Urinary bladder (tissue), 4 donors: ENCODE results near the gene ADA. TPM values are rescaled to one million over a fixed set of nuclear protein-coding genes. Genes with fewer than 3 reads are reported as not detected.

Source experiments
- DNase-seq: peaks from one replicate; pipeline ENCODE4 v3.0.0-alpha.2; 2015; ENCODE audit errors: extremely low spot score
- H3K27ac ChIP-seq: one replicate; pipeline ENCODE4 v1.5.1; 2013; ENCODE audit warnings: low read depth, mild to moderate bottlenecking, moderate library complexity
- H3K36me3 ChIP-seq: one replicate; pipeline ENCODE4 v1.6.1; 2013; ENCODE audit warnings: mild to moderate bottlenecking, moderate library complexity; ENCODE audit not compliant: insufficient read depth
- H3K4me1 ChIP-seq: one replicate; pipeline ENCODE4 v1.6.1; 2013; ENCODE audit warnings: mild to moderate bottlenecking, moderate library complexity; ENCODE audit not compliant: insufficient read depth
- H3K4me3 ChIP-seq: one replicate; pipeline ENCODE4 v1.5.1; 2013; ENCODE audit warnings: low read depth, low read length
- WGBS: extraction: QIAGEN DNeasy Blood & Tissue Kit; methylation state at CpG from one replicate; pipeline ENCODE4 v1.1.7; 2013; 5-methylcytosine and 5-hydroxymethylcytosine counted together
- polyA plus RNA-seq: library from polyadenylated mRNA; stranded (reverse); fragments of 200-250 nt; gene quantifications from one replicate; pipeline ENCODE4 v1.2.3, GENCODE V29; 2013
- total RNA-seq: library from RNA; depleted of rRNA; stranded (reverse); fragments of >200 nt; gene quantifications from one replicate; pipeline ENCODE4 v1.2.3, GENCODE V29; 2014
- donor health status: healthy with polysubstance abuse.
- donor health status: healthy.

ADA gene
- total and polyA plus RNA-seq, 2 donors, result 2.2 to 6.5 TPM

DNA sequence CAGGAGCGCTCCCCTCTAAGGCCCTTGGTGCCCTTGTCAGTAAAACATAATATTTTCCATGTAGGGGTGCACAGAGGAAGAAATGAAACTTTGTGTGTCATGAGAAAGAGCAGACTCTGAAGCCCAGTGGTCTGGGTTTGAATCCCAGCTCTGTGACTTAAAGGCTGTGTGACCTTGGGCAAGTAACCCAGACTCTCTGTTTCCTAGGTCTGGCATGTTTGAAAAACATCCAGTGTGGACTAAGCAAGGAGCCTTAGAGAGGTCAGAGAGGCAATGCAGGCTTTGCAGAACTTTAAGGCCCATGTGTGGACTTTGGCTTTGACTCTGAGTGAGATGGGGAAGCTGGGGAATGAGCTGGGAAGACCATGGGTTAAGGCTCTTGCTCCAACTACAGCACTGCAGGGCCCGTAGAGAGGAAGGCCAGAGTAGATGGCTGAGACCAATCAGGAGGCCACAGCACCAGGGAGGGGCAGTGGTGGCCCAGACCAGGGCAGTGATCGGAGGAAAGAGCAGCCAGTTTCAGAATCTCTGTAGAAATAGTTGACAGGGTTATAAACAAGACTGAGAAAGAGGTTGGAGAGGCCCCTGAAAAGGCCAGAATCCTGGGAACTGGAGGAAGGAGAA is 18.2 kb downstream of the ADA start:
- DNase-seq, result no peak
- 64% methylated on average over 3 of the region's 3 CpGs for WGBS
- H3K36me3 ChIP-seq, result no peaks in the 10 kb centered on the region
- H3K27ac ChIP-seq, result no peak overlapping the region
- no peak overlapping the region for H3K4me3 ChIP-seq
- H3K4me1 ChIP-seq, result no peaks in the 10 kb centered on the region

DNA sequence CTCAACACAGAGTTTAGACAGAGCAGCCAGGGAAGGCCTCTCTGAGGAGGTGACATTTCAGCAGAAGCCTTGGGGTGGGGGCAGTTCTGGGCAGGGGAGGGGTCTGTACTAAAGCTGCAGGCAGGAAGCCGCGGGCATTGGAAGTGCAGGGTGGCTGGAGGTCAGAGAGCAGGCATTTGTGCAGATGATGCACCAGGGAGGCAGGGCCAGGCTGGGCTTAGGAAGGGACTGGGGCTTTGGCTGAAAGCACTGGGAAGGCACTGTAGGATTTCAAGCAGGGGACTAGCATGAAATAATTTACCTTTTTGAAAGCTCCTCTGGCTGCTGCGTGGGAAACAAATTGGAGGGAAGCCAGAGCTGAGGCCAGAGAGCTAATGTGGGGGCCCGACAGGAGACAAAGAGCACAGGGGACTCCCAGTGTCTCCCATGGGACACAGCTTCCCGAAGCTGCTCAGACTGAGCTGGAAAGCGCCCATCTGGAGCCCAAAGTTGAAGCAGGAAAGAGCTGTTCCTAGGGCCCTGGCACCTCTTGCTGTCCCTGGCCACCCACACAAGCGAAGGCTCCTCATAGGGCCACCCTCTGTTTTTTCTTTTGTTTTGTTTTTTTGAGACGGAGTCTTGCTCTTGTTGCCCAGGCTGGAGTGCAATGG is 19.3 kb downstream of the ADA start:
- H3K36me3 ChIP-seq, result no peaks in the 10 kb centered on the region
- no peak overlapping the region for H3K4me3 ChIP-seq
- no peak for DNase-seq
- WGBS, result 48% methylated on average over 8 of the region's 8 CpGs
- no peaks in the 10 kb centered on the region for H3K4me1 ChIP-seq
- H3K27ac ChIP-seq, result no peak overlapping the region

DNA sequence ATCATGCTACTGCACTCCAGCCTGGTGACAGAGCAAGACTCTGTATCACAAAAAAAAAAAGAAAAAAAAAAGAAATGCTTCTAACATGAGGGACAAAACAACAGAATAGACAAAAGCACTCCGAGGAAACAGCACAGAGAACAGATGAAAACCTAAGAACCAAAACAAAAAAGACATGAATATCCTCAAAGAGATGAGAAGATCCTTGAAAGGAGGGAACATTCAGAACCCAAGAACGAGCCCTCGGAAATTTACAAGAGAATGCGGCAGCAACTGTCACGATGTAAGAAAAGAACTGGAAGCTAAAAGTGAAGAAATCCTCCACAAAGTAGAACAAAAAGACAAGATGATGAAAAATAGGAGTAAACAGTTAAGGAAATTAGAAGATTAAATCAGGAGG is 21.2 kb downstream of the ADA start:
- H3K4me3 ChIP-seq, result no peak overlapping the region
- DNase-seq, result no peak
- H3K27ac ChIP-seq, result no peak overlapping the region
- WGBS, result 96% methylated on average over 5 of the region's 5 CpGs
- H3K36me3 ChIP-seq, result no peaks in the 10 kb centered on the region
- H3K4me1 ChIP-seq, result no peaks in the 10 kb centered on the region

DNA sequence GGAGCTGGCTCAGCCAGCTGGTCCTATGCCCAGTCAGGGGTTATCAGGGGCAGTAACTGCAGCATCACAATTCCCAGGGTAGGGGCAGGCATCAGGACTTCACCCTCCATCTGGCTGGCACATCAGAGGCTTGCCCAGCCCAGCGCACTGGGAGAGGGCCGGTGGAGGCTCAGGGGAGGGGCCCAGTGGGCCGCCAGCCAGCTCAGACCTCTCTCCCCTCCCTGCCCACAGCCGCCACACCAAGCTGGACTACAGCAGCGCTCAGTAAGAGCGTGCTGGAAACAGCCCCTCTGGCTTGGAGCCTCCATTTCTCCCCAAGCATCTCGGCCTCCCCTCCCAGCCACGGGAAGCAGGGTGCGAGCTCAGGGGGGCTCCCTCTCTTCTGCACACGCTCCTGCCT is 22.0 kb downstream of the ADA start:
- no peak for DNase-seq
- no peak overlapping the region for H3K4me3 ChIP-seq
- H3K36me3 ChIP-seq, result no peaks in the 10 kb centered on the region
- WGBS, result 73% methylated on average over 10 of the region's 10 CpGs
- H3K4me1 ChIP-seq, result no peaks in the 10 kb centered on the region
- no peak overlapping the region for H3K27ac ChIP-seq

DNA sequence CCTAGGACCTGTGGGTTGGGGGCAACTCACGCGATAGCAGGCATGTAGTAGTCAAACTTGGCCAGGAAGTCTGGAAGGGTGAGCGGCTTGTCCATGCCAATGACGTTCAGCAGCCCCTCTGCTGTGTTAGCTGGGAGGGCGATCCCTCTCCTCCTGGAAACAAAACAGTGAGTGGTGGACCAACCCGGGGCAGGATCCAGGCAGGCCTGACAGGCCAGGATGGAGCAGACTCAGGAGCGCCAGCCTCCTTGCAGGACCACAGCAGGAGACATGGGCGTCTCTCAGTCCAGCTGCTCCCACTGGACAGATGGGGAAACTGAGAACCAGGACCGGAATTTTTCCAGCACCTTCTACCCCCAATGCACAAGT is 22.5 kb downstream of the ADA start:
- 92% methylated on average over 9 of the region's 9 CpGs for whole genome bisulfite sequencing
- H3K4me3 ChIP-seq, result no peak overlapping the region
- no peak for DNase-seq

DNA sequence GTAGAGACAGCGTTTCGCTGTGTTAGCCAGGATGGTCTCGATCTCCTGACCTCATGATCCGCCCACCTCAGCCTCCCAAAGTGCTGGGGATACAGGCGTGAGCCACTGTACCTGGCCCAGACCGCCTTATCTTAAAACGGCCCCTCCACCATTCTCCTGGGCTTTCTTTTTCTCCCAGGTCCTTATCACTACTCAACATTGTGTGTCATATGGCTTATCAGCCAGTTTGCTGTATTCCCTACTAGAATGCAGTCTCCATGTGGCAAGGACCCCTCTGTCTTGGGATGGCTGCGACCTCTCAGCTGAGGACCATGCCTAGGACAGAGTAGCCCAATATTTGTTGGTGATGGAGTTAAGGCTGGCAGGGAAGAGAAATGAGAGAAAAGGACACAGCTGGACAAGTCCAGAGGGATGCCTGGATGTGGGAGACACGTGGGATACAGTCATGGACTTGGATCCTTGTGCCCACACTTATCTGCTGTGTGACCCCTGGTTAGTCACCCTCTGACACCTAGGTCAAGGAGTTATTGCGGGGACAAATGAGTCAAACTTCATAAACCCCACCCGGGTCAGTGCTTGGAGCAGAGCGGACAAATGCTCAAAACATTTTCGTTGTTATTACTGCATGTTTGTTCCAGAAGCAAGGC is 24.0 kb downstream of the ADA start:
- no peaks in the 10 kb centered on the region for H3K36me3 ChIP-seq
- WGBS, result 89% methylated on average over 13 of the region's 13 CpGs
- H3K4me1 ChIP-seq, result no peaks in the 10 kb centered on the region
- DNase-seq, result no peak
- H3K4me3 ChIP-seq, result no peak overlapping the region
- H3K27ac ChIP-seq, result no peak overlapping the region

More for the DNA sequence above, 22.5 kb downstream of the ADA start:
- no peaks in the 10 kb centered on the region for H3K4me1 ChIP-seq
- no peaks in the 10 kb centered on the region for H3K36me3 ChIP-seq
- no peak overlapping the region for H3K27ac ChIP-seq

DNA sequence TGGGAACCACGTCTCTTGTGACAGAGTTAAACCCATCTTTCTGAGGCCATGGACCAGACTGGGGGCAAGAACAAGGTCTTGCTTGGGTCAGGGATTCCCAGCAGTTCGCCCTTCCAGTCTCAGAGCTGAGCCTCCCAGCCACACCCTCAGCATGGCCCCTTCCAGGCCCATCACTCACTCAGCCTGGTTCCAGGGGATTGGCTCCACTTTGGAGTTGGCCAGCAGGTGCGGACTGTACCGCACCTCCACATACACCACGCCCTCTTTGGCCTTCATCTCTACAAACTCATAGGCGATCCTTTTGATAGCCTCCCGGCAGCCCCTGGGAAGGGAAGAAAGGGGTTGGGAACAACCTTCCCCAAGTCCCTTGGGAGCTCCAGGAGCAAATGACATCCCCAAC is 25.2 kb downstream of the ADA start:
- no peaks in the 10 kb centered on the region for H3K36me3 ChIP-seq
- DNase-seq, result no peak
- 92% methylated on average over 7 of the region's 7 CpGs for WGBS
- H3K4me3 ChIP-seq, result no peak overlapping the region
- no peaks in the 10 kb centered on the region for H3K4me1 ChIP-seq
- H3K27ac ChIP-seq, result no peak overlapping the region

DNA sequence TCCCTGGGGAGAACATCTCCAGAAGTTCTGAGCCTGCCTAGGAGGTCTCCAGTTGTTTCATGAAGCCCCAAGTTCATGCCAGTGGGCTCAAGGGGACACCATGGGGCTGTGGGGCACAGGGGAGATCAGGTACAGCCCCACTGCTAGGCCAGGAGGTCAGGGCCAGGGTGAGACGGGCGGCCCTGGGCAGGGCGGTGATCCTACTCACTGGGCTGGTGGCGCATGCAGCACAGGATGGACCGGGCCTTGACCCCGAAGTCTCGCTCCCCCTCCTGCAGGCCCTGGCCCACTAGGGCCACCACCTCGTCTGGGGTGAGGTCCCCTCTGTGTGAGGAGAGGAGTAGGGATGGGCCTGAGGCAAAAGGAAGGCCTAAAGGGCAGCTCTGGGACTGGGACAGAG is 26.1 kb downstream of the ADA start:
- 94% methylated on average over 8 of the region's 8 CpGs for WGBS
- no peaks in the 10 kb centered on the region for H3K36me3 ChIP-seq

DNA sequence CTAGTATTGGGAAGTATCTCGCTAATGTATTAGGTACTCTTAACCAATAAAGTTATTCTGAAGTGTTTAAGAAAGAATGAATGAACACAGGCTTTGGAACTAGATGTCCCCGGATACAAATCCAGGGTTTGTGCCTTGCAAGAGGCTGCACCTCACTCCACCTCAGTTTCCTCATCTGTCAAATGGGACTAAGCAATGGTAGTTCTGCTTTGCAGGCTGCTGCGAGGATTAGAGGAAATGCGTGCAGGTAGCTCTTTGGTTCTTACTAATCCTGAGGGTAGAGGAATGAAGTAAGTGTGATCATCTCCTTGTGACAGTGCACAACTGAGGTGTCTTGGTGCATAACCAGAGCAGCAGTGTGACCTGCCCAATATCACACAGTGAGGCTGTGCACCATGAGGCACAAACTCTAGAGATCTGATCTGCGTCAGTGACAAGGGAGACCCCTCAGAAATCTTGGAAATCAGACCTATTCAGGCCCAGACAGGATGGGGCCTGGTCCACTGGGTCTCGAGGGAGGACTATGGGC is 26.7 kb downstream of the ADA start:
- H3K27ac ChIP-seq, result no peak overlapping the region
- H3K4me3 ChIP-seq, result no peak overlapping the region
- no peaks in the 10 kb centered on the region for H3K36me3 ChIP-seq
- no peak for DNase-seq
- no peaks in the 10 kb centered on the region for H3K4me1 ChIP-seq
- WGBS, result 86% methylated on average over 6 of the region's 6 CpGs

More for the DNA sequence above, 26.1 kb downstream of the ADA start:
- H3K4me3 ChIP-seq, result no peak overlapping the region
- H3K4me1 ChIP-seq, result no peaks in the 10 kb centered on the region
- DNase-seq, result no peak
- no peak overlapping the region for H3K27ac ChIP-seq

DNA sequence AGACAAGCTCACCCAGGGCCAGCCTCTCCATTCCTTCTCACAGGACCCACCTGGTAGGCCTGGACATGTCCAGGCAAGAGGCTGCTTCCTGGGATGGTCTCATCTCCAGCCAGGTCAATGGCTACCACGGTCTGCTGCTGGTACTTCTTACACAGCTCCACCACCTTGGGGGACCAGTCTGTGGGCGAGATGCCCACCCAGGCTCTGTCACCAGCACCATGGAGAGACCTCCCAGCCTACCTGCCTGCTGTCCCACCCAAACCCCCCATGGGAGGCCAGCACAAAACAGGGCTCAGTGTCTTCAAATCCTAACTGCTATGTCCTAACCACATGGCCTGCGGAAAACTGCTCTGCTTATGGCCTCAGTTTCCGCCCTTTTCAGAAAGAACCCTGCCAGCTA is 27.3 kb downstream of the ADA start:
- H3K36me3 ChIP-seq, result no peaks in the 10 kb centered on the region
- WGBS, result 82% methylated on average over 4 of the region's 4 CpGs

DNA sequence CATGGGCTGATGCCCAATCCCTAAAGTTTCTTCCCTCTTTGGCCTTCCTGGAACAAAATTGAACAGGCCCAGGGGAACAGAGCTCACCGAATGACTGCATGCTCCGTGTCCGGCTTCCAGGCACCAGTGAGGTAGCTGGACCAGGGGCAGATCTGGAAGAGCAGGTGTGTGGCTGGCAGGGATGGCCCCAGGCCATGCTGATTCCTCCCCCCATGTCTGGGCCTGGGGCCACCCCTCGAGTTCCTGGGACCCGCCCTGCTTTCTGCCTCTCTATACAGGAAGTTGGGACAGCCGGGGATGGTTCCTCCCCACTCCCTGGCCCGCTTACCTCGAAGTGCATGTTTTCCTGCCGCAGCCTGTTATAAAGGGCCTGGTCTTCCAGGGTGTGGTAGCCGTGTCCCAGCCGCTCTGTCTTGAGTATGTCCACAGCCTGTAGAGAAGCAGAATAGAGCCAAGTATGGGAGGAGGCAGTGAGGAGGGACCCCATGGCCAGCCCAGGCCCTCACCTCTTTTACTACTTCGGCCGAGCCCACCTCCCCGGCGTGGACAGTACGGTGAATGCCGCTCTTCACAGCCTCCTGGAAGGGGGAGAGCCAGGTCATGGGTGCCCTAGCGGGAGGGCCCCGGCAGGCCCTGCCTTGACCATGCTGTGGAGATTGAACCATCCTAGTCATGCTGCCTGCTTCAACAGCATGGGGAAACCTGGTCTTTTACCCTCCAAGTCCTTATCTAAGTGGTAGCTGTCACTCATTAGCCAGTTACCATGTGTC is 28.8 kb downstream of the ADA start:
- H3K4me1 ChIP-seq, result no peaks in the 10 kb centered on the region
- DNase-seq, result no peak
- no peak overlapping the region for H3K27ac ChIP-seq
- WGBS, result 94% methylated on average over 19 of the region's 19 CpGs
- H3K36me3 ChIP-seq, result no peaks in the 10 kb centered on the region
- H3K4me3 ChIP-seq, result no peak overlapping the region

More for the DNA sequence above, 27.3 kb downstream of the ADA start:
- Histone ChIP-seq H3K27ac (no peak overlapping the region), H3K4me1 (no peaks in the 10 kb centered on the region), H3K4me3 (no peak overlapping the region)
- no peak for DNase-seq

DNA sequence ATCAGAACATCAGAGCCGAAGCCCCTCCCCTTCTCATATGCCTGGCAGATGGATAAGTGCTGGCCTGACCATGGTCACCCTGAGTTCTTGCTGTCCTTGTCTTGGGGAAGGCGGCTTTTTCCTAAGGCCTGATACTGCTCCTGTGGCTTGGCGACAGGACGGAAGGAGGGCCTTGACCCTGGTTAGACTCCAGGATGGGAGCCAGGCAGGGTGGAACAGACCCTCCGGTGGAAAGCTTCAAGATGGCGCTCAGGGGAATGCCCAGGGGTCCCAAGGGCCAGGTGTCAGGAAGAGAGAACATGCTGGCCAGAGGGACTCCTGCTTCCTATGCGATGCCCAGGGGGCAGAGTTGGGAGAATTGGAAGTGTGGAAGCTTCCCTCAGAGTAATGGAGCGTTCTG is 29.6 kb downstream of the ADA start:
- Histone ChIP-seq H3K27ac (no peak overlapping the region), H3K36me3 (no peaks in the 10 kb centered on the region), H3K4me1 (no peaks in the 10 kb centered on the region), H3K4me3 (no peak overlapping the region)
- WGBS, result 97% methylated on average over 8 of the region's 8 CpGs
- DNase-seq, result no peak

DNA sequence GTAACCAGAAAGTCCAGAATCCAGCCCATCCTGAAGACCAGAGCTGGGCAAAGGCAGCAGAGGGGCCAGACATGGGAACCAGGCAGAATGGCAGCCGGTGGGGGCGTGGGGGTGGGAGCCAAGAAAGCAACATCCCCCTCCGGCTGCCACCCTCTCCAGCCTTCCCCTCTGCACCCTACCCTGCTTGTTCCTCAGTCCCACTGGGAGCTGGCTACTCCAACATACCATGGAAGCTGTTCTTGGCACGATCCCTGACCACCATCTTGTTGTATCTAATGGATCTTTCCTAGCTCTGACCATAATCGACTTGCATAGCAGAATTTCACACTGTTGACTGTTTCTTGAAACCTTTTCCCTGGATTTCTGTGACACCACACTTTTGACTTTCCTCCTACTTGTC is 30.2 kb downstream of the ADA start:
- H3K36me3 ChIP-seq, result no peaks in the 10 kb centered on the region
- WGBS, result 92% methylated on average over 5 of the region's 5 CpGs
- H3K4me1 ChIP-seq, result no peaks in the 10 kb centered on the region
- H3K4me3 ChIP-seq, result no peak overlapping the region
- no peak for DNase-seq
- H3K27ac ChIP-seq, result no peak overlapping the region
